ENCODE measurements around the gene EFHD1. TPM values are rescaled to one million over a fixed set of nuclear protein-coding genes. Genes with fewer than 3 reads are reported as not detected.
A peak's percentile ranks its signal among the peaks of the same experiment; 100 is the strongest.

The EFHD1 gene
- polyA plus RNA-seq, 3 donors = not detected

DNA sequence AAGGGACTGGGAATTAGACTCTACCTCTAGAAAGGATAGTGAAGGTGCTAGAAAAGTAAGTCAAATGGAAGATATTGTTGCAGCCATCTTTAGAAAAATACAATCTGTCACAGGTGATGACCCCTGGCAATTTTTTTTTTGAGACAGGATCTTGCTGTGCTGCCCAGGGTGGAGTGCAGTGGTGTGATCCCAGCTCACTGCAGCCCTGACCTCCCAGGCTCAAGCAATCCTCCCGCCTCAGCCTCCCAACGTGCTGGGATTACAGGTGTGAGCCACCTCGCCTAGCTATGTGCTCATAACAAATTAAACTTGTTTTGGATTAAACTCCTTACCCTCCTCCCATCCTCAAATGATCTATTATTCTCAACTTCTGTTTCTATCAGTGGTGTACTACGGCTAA, 59.9 kb downstream of the EFHD1 start:
- DNase-seq = no peak
- intact Hi-C loops (cut with micrococcal nuclease) = loop anchor here (10.0 kb wide), 2 partner anchors 139 to 1179 kb away; partner anchors contain the start of genes EIF4E2 (in 2 of the 2) and TIGD1 (in 2 of the 2)
- Histone ChIP-seq H3K4me1 (ENCODE audit: control insufficient read depth in 1 of 2, insufficient read depth in 2 of 2, low read length in 2 of 2) (peaks cover 10 to 15% of the 10 kb centered on the region in 2 donors), H3K27me3 (ENCODE audit: control insufficient read depth in 2 of 2, insufficient read depth in 2 of 2, low read length in 2 of 2) (no peaks in the 10 kb centered on the region), H3K79me2 (ENCODE audit: insufficient read depth, low read length) (peaks cover 12% of the 10 kb centered on the region), H4K20me1 (ENCODE audit: insufficient read depth, low read length) (no peaks in the 10 kb centered on the region), H3K9ac (ENCODE audit: insufficient read depth, low read length, poor library complexity, severe bottlenecking) (no peak overlapping the region), H2AFZ (ENCODE audit: insufficient read depth, low read depth, low read length, poor library complexity, severe bottlenecking) (no peak overlapping the region), H3K27ac (ENCODE audit: low read depth in 1 of 2, low read length in 2 of 2) (no peak overlapping the region), H3K4me2 (replicated peaks; ENCODE audit: extremely low read depth, low read length, poor library complexity, severe bottlenecking) (no peak overlapping the region), H3K36me3 (replicated peaks in 1 of 2; ENCODE audit: control insufficient read depth in 1 of 2, insufficient read depth in 2 of 2, low read length in 2 of 2) (no peaks in the 10 kb centered on the region), H3K9me3 (replicated peaks in 1 of 2; ENCODE audit: control insufficient read depth in 1 of 2, insufficient read depth in 1 of 2, low read length in 2 of 2) (no peaks in the 10 kb centered on the region), H3K4me3 (replicated peaks in 1 of 3; ENCODE audit: low read depth in 2 of 3, low read length in 3 of 3) (no peak overlapping the region)
- TF ChIP-seq, protein P1, sequence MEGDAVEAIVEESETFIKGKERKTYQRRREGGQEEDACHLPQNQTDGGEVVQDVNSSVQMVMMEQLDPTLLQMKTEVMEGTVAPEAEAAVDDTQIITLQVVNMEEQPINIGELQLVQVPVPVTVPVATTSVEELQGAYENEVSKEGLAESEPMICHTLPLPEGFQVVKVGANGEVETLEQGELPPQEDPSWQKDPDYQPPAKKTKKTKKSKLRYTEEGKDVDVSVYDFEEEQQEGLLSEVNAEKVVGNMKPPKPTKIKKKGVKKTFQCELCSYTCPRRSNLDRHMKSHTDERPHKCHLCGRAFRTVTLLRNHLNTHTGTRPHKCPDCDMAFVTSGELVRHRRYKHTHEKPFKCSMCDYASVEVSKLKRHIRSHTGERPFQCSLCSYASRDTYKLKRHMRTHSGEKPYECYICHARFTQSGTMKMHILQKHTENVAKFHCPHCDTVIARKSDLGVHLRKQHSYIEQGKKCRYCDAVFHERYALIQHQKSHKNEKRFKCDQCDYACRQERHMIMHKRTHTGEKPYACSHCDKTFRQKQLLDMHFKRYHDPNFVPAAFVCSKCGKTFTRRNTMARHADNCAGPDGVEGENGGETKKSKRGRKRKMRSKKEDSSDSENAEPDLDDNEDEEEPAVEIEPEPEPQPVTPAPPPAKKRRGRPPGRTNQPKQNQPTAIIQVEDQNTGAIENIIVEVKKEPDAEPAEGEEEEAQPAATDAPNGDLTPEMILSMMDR (IDR thresholded peaks at IDR 0.05) = no peak
- WGBS (ENCODE audit: insufficient coverage) = 89% methylated on average over 3 of the region's 4 CpGs
- H3K4me1 Mint-ChIP-seq = peaks cover 9% of the 10 kb centered on the region
- H3K27ac Mint-ChIP-seq = no peak overlapping the region
- peaks cover 0 to 6% (median 0%) of the 10 kb centered on the region in 7 donors for H3K9me3 Mint-ChIP-seq
- H3K27me3 Mint-ChIP-seq (ENCODE audit: low read depth in 3 of 3) = peaks cover 2 to 10% (median 4%) of the 10 kb centered on the region in 3 donors
- no peaks in the 10 kb centered on the region for H3K36me3 Mint-ChIP-seq
- H3K4me3 Mint-ChIP-seq = no peak overlapping the region

DNA sequence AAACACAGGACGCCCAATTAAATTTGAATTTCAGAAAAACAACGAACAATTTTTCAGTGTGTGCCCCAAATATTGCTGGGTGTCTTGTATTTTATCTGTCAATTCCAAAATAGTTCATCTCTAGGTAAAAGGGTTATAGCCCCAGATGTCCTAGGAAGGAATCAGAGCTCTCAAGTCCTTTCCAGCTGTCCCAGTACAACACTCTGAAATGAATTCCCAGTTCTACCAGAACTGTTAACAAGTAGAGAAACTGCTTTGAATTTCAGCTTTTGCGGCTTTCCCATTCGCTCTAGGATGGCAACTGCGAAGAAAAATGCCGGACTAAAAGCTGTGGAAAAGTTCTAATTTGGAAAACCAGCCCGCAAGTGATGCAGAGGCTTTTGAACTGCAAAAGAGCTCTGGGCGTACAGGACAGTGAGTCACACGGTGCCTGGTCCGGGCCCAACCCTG, 63.2 kb downstream of the EFHD1 start:
- 48% methylated on average over 9 of the region's 10 CpGs for WGBS (ENCODE audit: insufficient coverage)
- intact Hi-C loops (cut with micrococcal nuclease) = loop anchor here (10.0 kb wide), 2 partner anchors 142 to 1182 kb away; partner anchors contain the start of genes EIF4E2 (in 2 of the 2) and TIGD1 (in 2 of the 2)
- no peaks in the 10 kb centered on the region for H3K27me3 ChIP-seq (ENCODE audit: control insufficient read depth in 2 of 2, insufficient read depth in 2 of 2, low read length in 2 of 2)
- H3K36me3 Mint-ChIP-seq = peaks cover 9% of the 10 kb centered on the region in 2 donors
- H3K36me3 ChIP-seq (replicated peaks in 1 of 2; ENCODE audit: control insufficient read depth in 1 of 2, insufficient read depth in 2 of 2, low read length in 2 of 2) = no peaks in the 10 kb centered on the region
- peaks cover 45% of the 10 kb centered on the region for H3K79me2 ChIP-seq (ENCODE audit: insufficient read depth, low read length)
- H3K9me3 Mint-ChIP-seq = peaks cover 0 to 6% (median 0%) of the 10 kb centered on the region in 7 donors
- peak overlapping the region; percentile 87 to 95 for H3K27ac ChIP-seq (ENCODE audit: low read depth in 1 of 2, low read length in 2 of 2)
- H3K27me3 Mint-ChIP-seq (ENCODE audit: low read depth in 3 of 3) = peaks cover 2 to 5% (median 4%) of the 10 kb centered on the region in 3 donors
- H3K4me3 Mint-ChIP-seq = peak overlapping the region; percentile 90 to 96
- DNase-seq = no peak
- H3K27ac Mint-ChIP-seq = peak overlapping the region; percentile 89 to 96 (median 93)
- peaks cover 34% of the 10 kb centered on the region for H3K4me1 Mint-ChIP-seq
- peaks cover 21 to 33% of the 10 kb centered on the region in 2 donors for H3K4me1 ChIP-seq (ENCODE audit: control insufficient read depth in 1 of 2, insufficient read depth in 2 of 2, low read length in 2 of 2)
- peak overlapping the region; percentile 93 for H3K4me2 ChIP-seq (replicated peaks; ENCODE audit: extremely low read depth, low read length, poor library complexity, severe bottlenecking)
- H2AFZ ChIP-seq (ENCODE audit: insufficient read depth, low read depth, low read length, poor library complexity, severe bottlenecking) = peak overlapping the region; percentile 85
- peaks cover 6% of the 10 kb centered on the region for H4K20me1 ChIP-seq (ENCODE audit: insufficient read depth, low read length)
- TF ChIP-seq, protein P1 (IDR thresholded peaks at IDR 0.05) = no peak
- H3K9ac ChIP-seq (ENCODE audit: insufficient read depth, low read length, poor library complexity, severe bottlenecking) = peak overlapping the region; percentile 97
- H3K9me3 ChIP-seq (replicated peaks in 1 of 2; ENCODE audit: control insufficient read depth in 1 of 2, insufficient read depth in 1 of 2, low read length in 2 of 2) = no peaks in the 10 kb centered on the region
- peak overlapping the region; percentile 68 to 91 (median 87) for H3K4me3 ChIP-seq (replicated peaks in 1 of 3; ENCODE audit: low read depth in 2 of 3, low read length in 3 of 3)
